K562 (cell line): ENCODE measurements around the gene GBF1. TPM values are rescaled to one million over a fixed set of nuclear protein-coding genes. Genes with fewer than 3 reads are reported as not detected.

ENCODE experiments used
- ATAC-seq: fragments of 200-7000 bp; cut with Tn5 transposase; 3 replicates; pipeline ENCODE4 v1.9.1; 2020; ENCODE audit warnings: moderate library complexity
- BruUV-seq: library from RNA; stranded (reverse); fragments of 400-500 nt; replicated peaks from 2 replicates; lab custom pipeline; 2021; lab: Mats Ljungman, UMichigan
- CTCF ChIA-PET: fragments of 300-600 bp; formaldehyde crosslinking; extraction: SDS; loops from one replicate; lab custom pipeline; 2021; ENCODE audit warnings: low intra/inter-chr PET ratio; lab: Yijun Ruan, JAX
- POLR2A ChIA-PET: fragments of 300-600, 350-650 bp; sonication (Branson Sonifier 250); formaldehyde crosslinking; extraction: SDS; loops from one replicate; lab custom pipeline; 2021; ENCODE audit warnings: antibody characterized with exemption, inconsistent platforms; lab: Yijun Ruan, JAX
- DNase-seq, 4 experiments: peaks; one replicate each; pipeline versions ENCODE4 v3.0.0 to v3.0.0-alpha.2; 2011 to 2018; ENCODE audit warnings: low spot score in 3 of 4, mixed read lengths in 3 of 4; ENCODE audit errors: extremely low read depth in 1 of 4
- FAIRE-seq: peaks from 2 replicates; lab custom pipeline; 2011; peaks lifted over from hg19 to GRCh38; lab: Jason Lieb, UNC
- H2AFZ ChIP-seq: 2 replicates; pipeline ENCODE4 v1.6.0; 2011; ENCODE audit warnings: low read depth, low read length, control low read depth, inconsistent platforms
- H3K27ac ChIP-seq: fragments of 200-600 bp; 3 replicates; pipeline ENCODE4 v1.8.0; 2011; ENCODE audit warnings: low read depth, mild to moderate bottlenecking, control low read depth, inconsistent platforms, low read length, moderate library complexity, mixed read lengths; ENCODE audit errors: extremely low read depth
- H3K27me3 ChIP-seq, 2 experiments: fragments of 300-600 bp in 1 of 2; 2 replicates in 1 of 2; 3 replicates in 1 of 2; pipeline versions ENCODE4 v1.6.0 to v1.8.0; 2011; ENCODE audit warnings: inconsistent platforms in 2 of 2, low read length in 2 of 2, mild to moderate bottlenecking in 1 of 2, mixed read lengths in 1 of 2, moderate library complexity in 1 of 2; ENCODE audit not compliant: control insufficient read depth in 2 of 2, insufficient read depth in 2 of 2
- H3K36me3 ChIP-seq: fragments of 300-600 bp; 3 replicates; pipeline ENCODE4 v1.8.0; 2011; ENCODE audit warnings: mild to moderate bottlenecking, low read length, inconsistent platforms; ENCODE audit not compliant: control insufficient read depth, insufficient read depth
- H3K4me1 ChIP-seq, 2 experiments: fragments of 200-600 bp in 1 of 2; replicated peaks in 1 of 2; 2 replicates in 1 of 2; 3 replicates in 1 of 2; pipeline versions ENCODE4 v1.5.1 to v1.8.0; 2011; ENCODE audit warnings: inconsistent platforms in 2 of 2, low read length in 2 of 2, mild to moderate bottlenecking in 1 of 2, mixed read lengths in 1 of 2, moderate library complexity in 1 of 2; ENCODE audit not compliant: control insufficient read depth in 2 of 2, insufficient read depth in 2 of 2
- H3K4me2 ChIP-seq: 2 replicates; pipeline ENCODE4 v1.6.1; 2011; ENCODE audit warnings: low read length, control low read depth, inconsistent platforms, mixed read lengths; ENCODE audit not compliant: insufficient read depth
- H3K4me3 ChIP-seq: fragments of 200-600 bp; sonication (generic), shearing (Covaris generic); 2 replicates; pipeline ENCODE4 v1.5.1; 2016; ENCODE audit warnings: control low read depth, inconsistent platforms
- H3K79me2 ChIP-seq: fragments of 200-600 bp; 3 replicates; pipeline ENCODE4 v1.8.0; 2011; ENCODE audit warnings: low read length, inconsistent platforms; ENCODE audit not compliant: control insufficient read depth, insufficient read depth
- H3K9ac ChIP-seq, 2 experiments: 2 replicates each; pipeline versions ENCODE4 v1.6.0 to v1.6.1; 2011; ENCODE audit warnings: low read depth in 2 of 2, low read length in 2 of 2, control low read depth in 1 of 2, inconsistent platforms in 1 of 2, mild to moderate bottlenecking in 1 of 2, mixed read lengths in 1 of 2; ENCODE audit not compliant: insufficient read depth in 1 of 2
- H3K9me1 ChIP-seq: one replicate; pipeline ENCODE4 v1.6.0; 2011; ENCODE audit warnings: inconsistent platforms, mild to moderate bottlenecking, low read length, moderate library complexity; ENCODE audit not compliant: control insufficient read depth, insufficient read depth
- H3K9me3 ChIP-seq: replicated peaks from 2 replicates; pipeline ENCODE4 v1.5.1; 2011; ENCODE audit warnings: low read depth, low read length, inconsistent platforms; ENCODE audit not compliant: control insufficient read depth, insufficient read depth
- H4K20me1 ChIP-seq: replicated peaks from 2 replicates; pipeline ENCODE4 v1.6.1; 2011; ENCODE audit warnings: low read length, inconsistent platforms, mixed read lengths; ENCODE audit not compliant: control insufficient read depth, insufficient read depth
- FOXJ3 ChIP-seq: sonication (generic); formaldehyde crosslinking; IDR thresholded peaks from 2 replicates; pipeline ENCODE4 v1.4.0; 2020; ENCODE audit warnings: mild to moderate bottlenecking, missing genetic modification reagents
- HDAC1 ChIP-seq, 2 experiments: fragments of 450-650 bp; IDR thresholded peaks; 2 replicates each; pipeline ENCODE4 v1.6.1; 2016 to 2017; ENCODE audit warnings: inconsistent platforms in 1 of 2, mild to moderate bottlenecking in 1 of 2, moderate library complexity in 1 of 2
- MED1 ChIP-seq: sonication (generic); formaldehyde crosslinking; IDR thresholded peaks from 2 replicates; pipeline ENCODE4 v1.8.1; 2023; ENCODE audit warnings: missing genetic modification reagents, borderline replicate concordance
- RBM22 ChIP-seq: fragments of 200-400 bp; formaldehyde crosslinking; IDR thresholded peaks from 2 replicates; pipeline ENCODE4 v1.6.1; 2018; ENCODE audit warnings: low read length, low read depth; ENCODE audit not compliant: poor library complexity, severe bottlenecking
- RHOXF2B ChIP-seq: fragments of 250-450 bp; sonication (Bioruptor Pico); conservative IDR thresholded peaks from 2 replicates; pipeline ENCODE4 v1.5.1; 2021
- ZNF232 ChIP-seq: sonication (generic); formaldehyde crosslinking; IDR thresholded peaks from 2 replicates; pipeline ENCODE4 v1.8.0; 2022; ENCODE audit warnings: mild to moderate bottlenecking, missing genetic modification reagents
- ZNF764 ChIP-seq: fragments of 250-450 bp; sonication (Bioruptor Pico); IDR thresholded peaks from 2 replicates; pipeline ENCODE4 v1.4.0; 2020; ENCODE audit warnings: low read depth, mild to moderate bottlenecking, moderate library complexity
- WGBS: fragments of 100-300 bp; shearing (Covaris generic); methylation state at CpG from one replicate; pipeline ENCODE4 v1.1.6; 2016; ENCODE audit warnings: low coverage, mixed read lengths; ENCODE audit not compliant: insufficient coverage; ENCODE audit errors: missing lambda C conversion rate; 5-methylcytosine and 5-hydroxymethylcytosine counted together
- in situ Hi-C: fragments of 300-500 bp; cut with MboI; formaldehyde crosslinking; loops from 4 replicates; pipeline ENCODE4 v1.15.0; 2018; ENCODE audit warnings: inconsistent platforms, mixed read lengths
- intact Hi-C: fragments of 100-400 bp; cut with micrococcal nuclease; formaldehyde crosslinking; loops from 2 replicates; pipeline ENCODE4 v1.14.2; 2022
- polyA plus RNA-seq, 8 experiments: library from polyadenylated mRNA; depleted of rRNA in 4 of 8; stranded (reverse) in 5 of 8; unstranded in 3 of 8; fragments of >200 nt; fragmentation: Nextera tagmentation in 2 of 8; fragmentation: Illumina TruSeq in 1 of 8; extraction: Ambion mirVana in 2 of 8; extraction: Trizol in 1 of 8; gene quantifications; 2 replicates each; pipeline versions ENCODE4 v1.2.1 to v1.2.3, GENCODE V29; 2011 to 2014; ENCODE audit warnings: inconsistent platforms in 1 of 8, missing spikeins in 1 of 8
- total RNA-seq, 7 experiments: library from RNA; depleted of rRNA in 6 of 7; stranded (reverse); fragments of >200 nt in 6 of 7; fragmentation: Illumina TruSeq in 2 of 7; extraction: Trizol in 2 of 7; gene quantifications; 2 replicates each; pipeline versions ENCODE4 v1.2.1 to v1.2.3, GENCODE V29; 2011 to 2021; ENCODE audit warnings: low replicate concordance in 1 of 7
- TF ChIP-seq, protein P1 (sequence below): fragments of 250-450 bp; sonication (Bioruptor Pico); IDR thresholded peaks from 2 replicates; pipeline ENCODE4 v1.8.0; 2021; ENCODE audit warnings: borderline replicate concordance, mild to moderate bottlenecking, moderate library complexity; ENCODE audit not compliant: poor library complexity, severe bottlenecking
- TF ChIP-seq, protein P2 (sequence below), 2 experiments: fragments of 200-800 bp in 1 of 2; sonication (Bioruptor generic) in 1 of 2; sonication (generic) in 1 of 2; formaldehyde crosslinking in 1 of 2; IDR thresholded peaks in 1 of 2; conservative IDR thresholded peaks in 1 of 2; 2 replicates each; pipeline versions ENCODE4 v1.5.0 to v1.6.1; 2016 to 2020; ENCODE audit warnings: missing compliant biosample characterization in 1 of 2, missing genetic modification characterization in 1 of 2, missing genetic modification reagents in 1 of 2
- TF ChIP-seq, protein P3 (sequence below): fragments of 450-650 bp; IDR thresholded peaks from 2 replicates; pipeline ENCODE4 v1.7.1; 2018; ENCODE audit warnings: mild to moderate bottlenecking, low read depth; ENCODE audit not compliant: partially characterized antibody

The GBF1 gene
- total and polyA plus RNA-seq, 9 of the 15 experiments (the other 6 are each of a cell fraction or from before 2014, with no cell fraction given) = 0.69 to 28.0 (median 10.3) TPM

DNA sequence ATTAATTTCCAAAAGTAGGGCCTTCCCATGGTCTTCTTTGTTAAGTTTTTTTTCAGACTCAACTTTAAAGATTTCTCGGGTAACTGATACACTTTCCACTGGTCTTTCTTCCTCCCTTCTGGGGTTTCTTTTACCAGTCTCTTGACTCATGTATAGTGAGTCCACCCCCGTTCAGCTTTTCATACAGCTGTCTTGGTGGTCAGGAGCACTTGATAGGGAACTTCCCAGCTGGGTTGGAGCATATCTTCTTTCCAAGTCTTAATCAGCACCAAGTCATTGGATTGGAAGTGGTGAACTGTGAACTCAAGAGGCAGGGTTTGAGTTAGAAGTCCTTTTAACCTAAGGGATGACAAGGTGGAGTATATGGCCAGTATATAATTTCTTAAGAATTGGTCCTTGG, 48.4 kb upstream of the GBF1 start:
- no peak overlapping the region for H3K4me3 ChIP-seq
- no TSS peak for BruUV-seq
- no peak overlapping the region for H2AFZ ChIP-seq
- in situ Hi-C loops = no loop called here
- intact Hi-C loops = no loop called here
- WGBS = 0% methylated on average over 2 of the region's 2 CpGs
- DNase-seq (no peak), ATAC-seq (no peak), FAIRE-seq (no peak)
- TF ChIP-seq RBM22 (no peak), MED1 (CRISPR knock-in tag) (no peak)
- TF ChIP-seq, protein P1, sequence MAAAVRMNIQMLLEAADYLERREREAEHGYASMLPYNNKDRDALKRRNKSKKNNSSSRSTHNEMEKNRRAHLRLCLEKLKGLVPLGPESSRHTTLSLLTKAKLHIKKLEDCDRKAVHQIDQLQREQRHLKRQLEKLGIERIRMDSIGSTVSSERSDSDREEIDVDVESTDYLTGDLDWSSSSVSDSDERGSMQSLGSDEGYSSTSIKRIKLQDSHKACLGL (CRISPR knock-in tag) = no peak
- no peaks in the 10 kb centered on the region for H3K36me3 ChIP-seq
- no peaks in the 10 kb centered on the region for H3K9me1 ChIP-seq
- no peak overlapping the region for H3K9ac ChIP-seq
- ChIA-PET POLR2A (no interaction called here), CTCF (no interaction called here)
- no peak overlapping the region for H3K27ac ChIP-seq
- peaks cover 0 to 7% of the 10 kb centered on the region in 2 experiments; a peak in 2 of 5 replicates for H3K4me1 ChIP-seq
- H3K9me3 ChIP-seq = peaks cover 6% of the 10 kb centered on the region
- no peak overlapping the region for H3K4me2 ChIP-seq
- H4K20me1 ChIP-seq = no peaks in the 10 kb centered on the region
- H3K79me2 ChIP-seq = no peaks in the 10 kb centered on the region
- H3K27me3 ChIP-seq = peaks cover 2 to 8% of the 10 kb centered on the region in 2 experiments; a peak in 2 of 5 replicates

DNA sequence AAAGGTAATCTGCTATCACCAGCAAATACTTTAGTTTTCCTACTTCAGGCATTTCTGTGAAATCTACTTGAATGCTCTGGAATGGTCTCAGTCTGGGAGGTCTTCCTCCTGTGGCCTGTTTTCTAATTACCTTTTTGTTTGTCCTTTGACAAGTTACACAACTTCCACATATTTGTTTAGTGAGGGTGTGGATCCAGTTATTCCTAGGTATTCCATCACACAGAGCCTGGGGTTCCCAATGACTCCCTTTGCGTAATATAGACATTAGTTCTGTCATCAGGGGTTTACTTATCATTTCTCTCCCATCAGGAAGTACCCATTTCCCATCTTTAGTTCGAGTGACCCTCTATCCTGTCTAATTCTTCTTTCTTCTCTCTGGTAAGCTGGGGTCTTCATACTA, 47.3 kb upstream of the GBF1 start:
- CTCF ChIA-PET = no interaction called here
- Histone ChIP-seq H3K9me3 (no peaks in the 10 kb centered on the region; the same call in 1 of the 2 replicates), H2AFZ (no peak overlapping the region), H3K4me3 (no peak overlapping the region), H3K79me2 (no peaks in the 10 kb centered on the region), H3K36me3 (no peaks in the 10 kb centered on the region), H3K27me3 (peaks cover 2 to 8% of the 10 kb centered on the region in 2 experiments; a peak in 2 of 5 replicates), H3K4me1 (peaks cover 0 to 7% of the 10 kb centered on the region in 2 experiments; a peak in 2 of 5 replicates), H3K4me2 (no peak overlapping the region), H3K27ac (no peak overlapping the region), H3K9ac (no peak overlapping the region), H4K20me1 (no peaks in the 10 kb centered on the region), H3K9me1 (no peaks in the 10 kb centered on the region)
- in situ Hi-C loops (no loop called here), intact Hi-C loops (no loop called here)
- no TSS peak for BruUV-seq
- no peak for ATAC-seq
- FAIRE-seq = no peak
- DNase-seq = no peak
- 14% methylated on average over 2 of the region's 2 CpGs for WGBS
- POLR2A ChIA-PET = interaction anchor here (0.6 kb wide), 1 partner anchor 197 kb away, joined by 3 read pairs; no protein-coding TSS in a partner anchor
- TF ChIP-seq RHOXF2B (CRISPR knock-in tag) = no peak
- no peak for TF ChIP-seq ZNF764
- TF ChIP-seq, protein P2, sequence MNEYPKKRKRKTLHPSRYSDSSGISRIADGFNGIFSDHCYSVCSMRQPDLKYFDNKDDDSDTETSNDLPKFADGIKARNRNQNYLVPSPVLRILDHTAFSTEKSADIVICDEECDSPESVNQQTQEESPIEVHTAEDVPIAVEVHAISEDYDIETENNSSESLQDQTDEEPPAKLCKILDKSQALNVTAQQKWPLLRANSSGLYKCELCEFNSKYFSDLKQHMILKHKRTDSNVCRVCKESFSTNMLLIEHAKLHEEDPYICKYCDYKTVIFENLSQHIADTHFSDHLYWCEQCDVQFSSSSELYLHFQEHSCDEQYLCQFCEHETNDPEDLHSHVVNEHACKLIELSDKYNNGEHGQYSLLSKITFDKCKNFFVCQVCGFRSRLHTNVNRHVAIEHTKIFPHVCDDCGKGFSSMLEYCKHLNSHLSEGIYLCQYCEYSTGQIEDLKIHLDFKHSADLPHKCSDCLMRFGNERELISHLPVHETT (CRISPR knock-in tag; conservative IDR thresholded peaks at IDR 0.05 in 1 of 2, IDR thresholded peaks at IDR 0.05 in 1 of 2) = no peak
- no peak for TF ChIP-seq HDAC1 (IDR thresholded peaks at IDR 0.05)
- TF ChIP-seq, protein P3, sequence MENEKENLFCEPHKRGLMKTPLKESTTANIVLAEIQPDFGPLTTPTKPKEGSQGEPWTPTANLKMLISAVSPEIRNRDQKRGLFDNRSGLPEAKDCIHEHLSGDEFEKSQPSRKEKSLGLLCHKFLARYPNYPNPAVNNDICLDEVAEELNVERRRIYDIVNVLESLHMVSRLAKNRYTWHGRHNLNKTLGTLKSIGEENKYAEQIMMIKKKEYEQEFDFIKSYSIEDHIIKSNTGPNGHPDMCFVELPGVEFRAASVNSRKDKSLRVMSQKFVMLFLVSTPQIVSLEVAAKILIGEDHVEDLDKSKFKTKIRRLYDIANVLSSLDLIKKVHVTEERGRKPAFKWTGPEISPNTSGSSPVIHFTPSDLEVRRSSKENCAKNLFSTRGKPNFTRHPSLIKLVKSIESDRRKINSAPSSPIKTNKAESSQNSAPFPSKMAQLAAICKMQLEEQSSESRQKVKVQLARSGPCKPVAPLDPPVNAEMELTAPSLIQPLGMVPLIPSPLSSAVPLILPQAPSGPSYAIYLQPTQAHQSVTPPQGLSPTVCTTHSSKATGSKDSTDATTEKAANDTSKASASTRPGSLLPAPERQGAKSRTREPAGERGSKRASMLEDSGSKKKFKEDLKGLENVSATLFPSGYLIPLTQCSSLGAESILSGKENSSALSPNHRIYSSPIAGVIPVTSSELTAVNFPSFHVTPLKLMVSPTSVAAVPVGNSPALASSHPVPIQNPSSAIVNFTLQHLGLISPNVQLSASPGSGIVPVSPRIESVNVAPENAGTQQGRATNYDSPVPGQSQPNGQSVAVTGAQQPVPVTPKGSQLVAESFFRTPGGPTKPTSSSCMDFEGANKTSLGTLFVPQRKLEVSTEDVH = no peak
- TF ChIP-seq FOXJ3 (CRISPR knock-in tag) = no peak
- no peak for TF ChIP-seq ZNF232 (CRISPR knock-in tag)
